A673 (cell line): ENCODE measurements around the gene FAM89B.

Experiments
- CTCF ChIP-seq: fragments of 300-800, 200-600 bp; sonication (generic); conservative IDR thresholded peaks from 2 replicates; pipeline ENCODE4 v1.5.1; 2017; ENCODE audit warnings: low read depth, mild to moderate bottlenecking, antibody characterized with exemption, low read length, moderate library complexity, mixed read lengths
- EZH2 ChIP-seq: fragments of 200-600 bp; sonication (generic); IDR thresholded peaks from 2 replicates; pipeline ENCODE4 v1.6.1; 2017; ENCODE audit warnings: borderline replicate concordance, low read depth, mild to moderate bottlenecking, mixed read lengths, antibody characterized with exemption, low read length; ENCODE audit not compliant: poor library complexity, severe bottlenecking

- TF ChIP-seq CTCF (no peak), EZH2 (no peak)
These were observed 23.4 kb downstream of the FAM89B start, which contains the start of gene KCNK7 for GRCh38 chr11:65595543-65596281.
